IPS-15b (cell line): ENCODE results near the gene CUL4B.

Experiments
- H3K27me3 ChIP-seq: one replicate; pipeline ENCODE4 v1.6.1; 2013; ENCODE audit warnings: low read length; ENCODE audit not compliant: control insufficient read depth, insufficient read depth
- H3K36me3 ChIP-seq: one replicate; pipeline ENCODE4 v1.6.1; 2013; ENCODE audit warnings: low read length; ENCODE audit not compliant: control insufficient read depth, insufficient read depth
- H3K4me1 ChIP-seq: one replicate; pipeline ENCODE4 v1.6.1; 2013; ENCODE audit warnings: mild to moderate bottlenecking, low read length; ENCODE audit not compliant: control insufficient read depth, insufficient read depth
- H3K4me3 ChIP-seq: one replicate; pipeline ENCODE4 v1.5.1; 2013; ENCODE audit warnings: low read depth, low read length
- H3K9ac ChIP-seq: one replicate; pipeline ENCODE4 v1.6.1; 2013; ENCODE audit warnings: low read depth, mild to moderate bottlenecking, low read length
- H3K9me3 ChIP-seq: one replicate; pipeline ENCODE4 v1.6.1; 2013; ENCODE audit warnings: mild to moderate bottlenecking, low read length; ENCODE audit not compliant: control insufficient read depth, insufficient read depth

CUL4B gene

DNA sequence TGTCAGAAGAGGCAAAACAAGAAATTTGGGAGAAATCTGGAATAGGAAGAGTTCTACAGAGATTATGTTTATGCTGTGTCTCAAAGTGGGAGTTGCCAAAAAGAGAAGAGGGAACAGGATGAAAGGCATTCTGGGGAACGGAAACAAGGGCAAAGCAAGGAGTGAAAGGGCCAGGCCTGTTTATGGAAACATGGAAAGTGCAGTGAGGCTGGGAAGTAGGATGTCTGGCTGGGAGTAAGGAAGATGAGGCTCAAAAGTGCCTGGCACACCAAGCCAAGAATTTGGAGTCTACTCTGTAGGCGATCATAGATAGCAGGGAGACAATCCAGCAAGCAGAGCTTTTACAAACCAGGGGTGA, 1.8 kb upstream of the CUL4B start:
- Histone ChIP-seq H3K9me3 (no peaks in the 10 kb centered on the region), H3K4me3 (no peak overlapping the region), H3K9ac (no peak overlapping the region), H3K36me3 (no peaks in the 10 kb centered on the region), H3K27me3 (no peaks in the 10 kb centered on the region), H3K4me1 (no peaks in the 10 kb centered on the region)

DNA sequence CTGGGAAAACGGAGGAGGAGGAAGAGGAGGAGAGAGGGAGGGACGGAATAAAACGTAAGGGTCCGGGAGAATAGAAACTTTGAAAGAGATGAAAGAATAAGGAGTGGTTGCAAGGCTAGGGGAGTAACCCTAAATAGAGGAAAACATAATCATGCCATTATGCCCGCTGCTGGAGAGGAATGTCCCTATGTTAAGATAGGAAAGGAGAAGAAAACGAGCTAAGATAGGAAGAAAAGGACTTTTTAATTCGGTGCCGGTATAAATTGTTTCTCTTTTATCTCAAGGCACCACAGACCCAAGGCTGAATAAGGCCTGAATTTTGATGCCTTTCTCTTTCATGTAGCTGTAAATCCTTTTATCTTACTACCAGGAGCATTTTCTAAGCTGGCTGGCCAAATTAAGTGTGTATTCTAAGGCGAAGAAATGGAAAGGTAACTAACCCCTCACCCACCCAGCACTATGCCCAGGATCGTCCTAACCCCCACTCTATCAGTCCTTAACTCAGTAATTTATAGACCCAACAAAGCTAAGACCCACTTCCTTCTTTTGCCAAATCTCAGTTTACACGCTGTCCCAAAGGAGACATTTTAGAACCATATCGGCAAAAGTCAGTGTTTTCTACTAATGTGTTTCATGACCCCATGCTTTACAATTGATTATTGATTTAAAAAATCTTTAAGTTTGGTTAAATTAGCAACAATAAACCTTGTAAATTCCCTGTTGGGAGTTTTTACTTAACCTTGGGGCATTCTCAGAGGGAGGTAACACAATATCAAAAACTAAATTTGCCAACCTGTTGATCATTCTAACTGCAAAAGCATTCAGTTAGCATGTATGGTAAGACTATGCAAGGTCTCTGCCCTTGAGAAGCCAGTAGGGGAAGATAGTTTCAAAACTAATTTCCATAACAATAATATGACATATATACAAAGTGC, 1.1 kb upstream of the CUL4B start:
- H3K36me3 ChIP-seq, result no peaks in the 10 kb centered on the region
- H3K4me3 ChIP-seq, result peak overlapping the region; percentile 47
- H3K9ac ChIP-seq, result peak overlapping the region; percentile 73
- no peaks in the 10 kb centered on the region for H3K27me3 ChIP-seq
- no peaks in the 10 kb centered on the region for H3K9me3 ChIP-seq
- H3K4me1 ChIP-seq, result no peaks in the 10 kb centered on the region

DNA sequence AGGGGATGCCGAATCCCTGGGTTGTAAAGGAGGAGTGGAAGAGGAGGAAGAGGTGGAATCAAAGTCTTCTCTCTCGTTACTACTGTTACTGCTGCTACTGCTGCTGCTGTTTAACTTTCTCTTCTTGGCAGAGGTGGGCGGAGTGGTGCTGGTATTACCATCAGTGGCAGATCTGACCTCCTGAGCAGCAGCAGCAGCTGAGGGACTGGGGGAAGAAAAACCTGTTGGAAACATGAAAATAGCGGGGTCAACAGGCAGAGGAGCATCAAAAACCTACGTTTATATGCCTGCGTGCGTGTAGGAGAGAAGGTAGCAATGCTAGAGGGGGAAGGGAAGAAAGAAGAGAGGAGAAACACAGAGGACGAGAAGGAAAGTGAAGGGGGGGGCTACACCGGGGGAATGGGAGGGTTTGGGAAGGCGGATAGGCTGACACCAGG, 339 bp downstream of the CUL4B start:
- Histone ChIP-seq H3K27me3 (no peaks in the 10 kb centered on the region), H3K4me3 (peak overlapping the region; percentile 76), H3K9me3 (no peaks in the 10 kb centered on the region), H3K36me3 (no peaks in the 10 kb centered on the region), H3K9ac (peak overlapping the region; percentile 42), H3K4me1 (no peaks in the 10 kb centered on the region)

DNA sequence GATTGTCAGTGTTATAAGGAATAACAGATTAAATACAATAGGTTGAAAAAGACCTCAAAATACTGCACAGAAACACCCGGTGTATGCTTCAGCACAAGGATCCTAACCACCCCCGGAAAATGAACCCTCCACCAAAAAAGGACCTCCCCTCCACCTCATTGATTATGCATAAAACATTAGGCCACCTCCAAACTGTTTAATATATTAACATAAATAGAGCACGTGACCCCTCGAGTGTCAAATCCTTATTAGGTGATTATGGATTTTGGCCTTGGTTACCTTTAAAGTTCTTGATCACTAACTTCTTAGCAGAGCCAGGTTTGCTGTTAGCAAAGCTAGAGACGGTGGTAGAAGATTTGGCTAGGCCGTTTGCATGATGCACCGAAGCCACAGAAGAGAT, 958 bp downstream of the CUL4B start:
- H3K4me1 ChIP-seq, result no peaks in the 10 kb centered on the region
- no peaks in the 10 kb centered on the region for H3K27me3 ChIP-seq
- H3K9me3 ChIP-seq, result no peaks in the 10 kb centered on the region
- no peaks in the 10 kb centered on the region for H3K36me3 ChIP-seq
- peak overlapping the region; percentile 76 for H3K4me3 ChIP-seq
- peak overlapping the region; percentile 73 for H3K9ac ChIP-seq

DNA sequence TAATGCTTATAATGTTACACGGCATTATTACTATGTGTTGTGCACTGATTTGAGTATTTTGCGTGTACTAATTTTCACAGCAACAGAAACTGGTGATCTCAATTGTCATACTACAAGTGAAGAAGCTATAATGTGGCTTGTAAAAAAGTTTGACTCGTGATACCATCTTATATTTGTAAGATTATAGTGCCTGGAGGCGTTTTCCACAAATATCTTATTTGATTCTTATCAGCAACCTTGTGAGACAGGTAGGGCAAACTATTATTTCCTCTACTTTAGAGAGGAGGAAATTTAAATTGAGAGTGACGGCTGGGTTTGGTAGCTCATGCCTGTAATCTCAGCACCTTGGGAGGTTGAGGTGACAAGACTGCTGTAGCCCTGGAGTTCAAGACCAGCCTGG, 4.5 kb downstream of the CUL4B start:
- no peaks in the 10 kb centered on the region for H3K9me3 ChIP-seq
- no peaks in the 10 kb centered on the region for H3K4me1 ChIP-seq
- no peak overlapping the region for H3K4me3 ChIP-seq
- H3K27me3 ChIP-seq, result no peaks in the 10 kb centered on the region
- no peak overlapping the region for H3K9ac ChIP-seq
- no peaks in the 10 kb centered on the region for H3K36me3 ChIP-seq

DNA sequence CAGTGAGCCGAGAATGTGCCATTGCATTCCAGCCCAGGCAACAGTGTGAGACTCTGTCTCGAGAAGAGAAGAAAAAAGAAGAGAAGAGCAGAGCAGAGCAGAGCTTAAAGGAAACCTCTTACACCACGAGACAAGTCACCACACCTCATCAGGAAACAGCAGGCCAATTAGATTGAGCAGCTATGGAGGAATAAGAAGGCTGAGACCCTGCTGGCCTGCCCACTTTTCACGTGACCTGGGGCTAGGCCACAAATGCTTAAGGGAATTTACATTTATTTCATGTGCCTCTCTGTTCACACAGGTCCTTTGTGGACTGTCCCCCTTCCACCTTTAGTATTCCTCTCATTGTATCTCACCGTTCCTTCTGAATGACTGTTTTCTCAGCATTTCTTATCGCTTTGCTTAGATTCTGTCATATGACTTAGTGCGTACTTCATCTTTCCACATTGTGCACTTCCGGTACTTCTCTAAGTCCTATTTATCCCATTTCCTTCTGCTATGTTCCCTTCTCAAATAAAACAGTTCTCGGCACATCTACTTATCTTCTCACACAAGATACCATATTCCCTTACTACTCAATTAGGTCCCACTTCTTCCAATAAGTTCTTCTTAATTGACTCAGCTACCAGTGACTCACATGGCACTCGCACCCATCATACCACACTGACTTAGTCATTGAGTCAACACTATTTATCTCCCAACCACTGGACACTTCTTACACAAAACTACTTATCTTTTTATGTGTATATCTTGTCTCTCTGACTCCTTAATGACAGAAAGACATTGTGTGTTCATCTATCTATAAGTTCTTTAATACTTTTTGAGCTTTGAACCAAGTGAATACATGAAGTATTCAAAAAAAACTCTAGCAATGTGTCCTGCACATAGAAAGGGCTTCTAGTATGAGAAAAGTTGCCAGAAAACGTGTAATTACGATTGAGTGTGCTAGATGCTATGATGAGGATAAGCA, 11.0 kb downstream of the CUL4B start:
- Histone ChIP-seq H3K4me1 (no peaks in the 10 kb centered on the region), H3K36me3 (peaks cover 3% of the 10 kb centered on the region), H3K9ac (no peak overlapping the region), H3K4me3 (no peak overlapping the region), H3K9me3 (no peaks in the 10 kb centered on the region), H3K27me3 (no peaks in the 10 kb centered on the region)

DNA sequence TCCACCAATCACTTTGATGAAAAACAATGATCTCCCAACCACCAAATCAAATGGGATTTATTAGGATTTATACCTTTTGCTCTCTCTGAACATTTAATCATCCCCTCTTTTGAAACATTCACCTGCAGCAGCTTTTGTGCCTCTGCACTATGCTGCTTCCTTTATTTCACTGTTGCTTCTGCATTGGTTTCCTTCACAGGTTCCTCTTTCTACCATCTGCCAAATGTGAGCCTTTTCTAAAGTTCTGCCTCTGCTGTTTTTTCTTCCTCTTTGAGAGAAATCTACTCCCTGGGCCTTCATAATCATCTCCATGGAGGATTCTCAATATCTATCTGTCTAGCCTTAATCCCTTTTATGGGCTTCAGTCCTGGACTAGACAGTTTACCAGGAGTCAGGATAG, 24.7 kb downstream of the CUL4B start:
- Histone ChIP-seq H3K4me3 (no peak overlapping the region), H3K4me1 (no peaks in the 10 kb centered on the region), H3K36me3 (peaks cover 9% of the 10 kb centered on the region), H3K27me3 (no peaks in the 10 kb centered on the region), H3K9me3 (no peaks in the 10 kb centered on the region), H3K9ac (no peak overlapping the region)

DNA sequence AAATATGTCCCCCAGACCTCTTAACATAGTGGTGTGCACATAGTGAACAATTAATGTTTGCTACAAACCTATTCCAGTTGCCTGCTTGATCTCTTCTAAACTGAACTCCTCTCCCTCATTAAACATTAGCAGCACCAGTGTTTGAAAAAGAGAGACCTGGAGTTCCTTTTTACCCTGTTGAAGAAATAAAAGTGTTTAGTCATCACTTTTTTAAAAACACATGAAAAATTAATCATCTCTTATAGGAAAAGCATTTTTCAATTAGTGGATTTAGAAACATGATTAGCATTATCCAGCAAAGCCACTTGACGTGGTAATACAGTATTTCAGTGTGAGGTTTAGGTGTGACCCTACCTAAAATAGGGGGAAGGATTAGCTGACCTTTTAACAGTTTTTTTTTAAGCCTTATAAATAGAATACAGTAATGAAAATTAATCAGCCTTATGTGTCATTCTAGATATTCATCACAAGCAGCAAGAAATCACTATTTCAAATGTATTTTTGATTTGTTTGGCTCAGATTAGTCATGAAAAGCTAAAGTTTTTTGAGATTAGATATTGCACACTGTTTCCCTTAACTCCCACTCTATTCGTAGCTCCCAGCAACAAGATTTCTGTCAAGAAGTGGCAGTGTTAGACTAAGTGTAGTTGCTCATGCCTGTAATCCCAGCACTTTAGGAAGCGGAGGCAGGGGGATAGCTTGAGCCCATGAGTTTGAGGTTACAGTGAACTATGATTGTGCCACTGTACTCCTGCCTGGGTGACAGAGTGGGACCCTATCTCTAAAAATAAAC, 26.2 kb downstream of the CUL4B start:
- Histone ChIP-seq H3K4me3 (no peak overlapping the region), H3K9ac (no peak overlapping the region), H3K27me3 (no peaks in the 10 kb centered on the region), H3K4me1 (no peaks in the 10 kb centered on the region), H3K9me3 (no peaks in the 10 kb centered on the region), H3K36me3 (peaks cover 9% of the 10 kb centered on the region)

DNA sequence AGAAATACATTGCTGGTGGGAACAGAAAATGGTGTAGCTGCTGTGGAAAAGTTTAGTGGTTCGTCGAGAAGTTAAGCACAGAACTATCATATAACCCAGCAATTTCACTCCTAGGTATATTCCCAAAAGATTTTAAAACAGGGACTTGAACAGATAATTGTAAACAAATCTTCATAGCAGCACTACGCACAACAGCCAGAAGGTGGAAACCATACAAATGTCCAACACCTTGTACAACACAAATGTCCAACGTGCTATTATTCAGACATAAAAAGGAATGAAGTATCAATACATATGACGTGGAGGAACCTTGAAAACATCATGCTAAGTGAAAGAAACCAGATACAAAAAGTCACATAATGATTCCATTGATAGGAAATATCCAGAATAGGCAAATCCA, 37.9 kb downstream of the CUL4B start:
- no peak overlapping the region for H3K9ac ChIP-seq
- no peak overlapping the region for H3K4me3 ChIP-seq
- H3K4me1 ChIP-seq, result no peaks in the 10 kb centered on the region
- H3K9me3 ChIP-seq, result no peaks in the 10 kb centered on the region
- H3K36me3 ChIP-seq, result no peaks in the 10 kb centered on the region
- H3K27me3 ChIP-seq, result no peaks in the 10 kb centered on the region

DNA sequence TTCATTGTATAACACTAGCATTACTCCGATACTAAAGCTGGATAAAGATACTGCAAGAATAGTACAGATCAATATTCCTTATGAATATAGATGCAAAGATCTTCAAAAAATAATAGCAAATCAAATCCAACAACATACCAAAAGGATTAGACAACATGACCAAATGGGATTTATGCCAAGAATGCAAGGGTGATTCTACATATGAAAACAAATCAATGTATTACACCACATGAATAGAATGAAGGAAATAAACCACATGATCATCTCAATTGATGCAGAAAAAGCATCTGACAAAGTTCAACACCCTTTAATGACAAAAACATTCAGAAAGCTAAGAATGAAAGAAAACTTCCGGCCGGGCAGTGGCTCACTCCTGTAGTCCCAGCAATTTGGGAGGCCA, 42.8 kb downstream of the CUL4B start:
- no peaks in the 10 kb centered on the region for H3K27me3 ChIP-seq
- no peak overlapping the region for H3K4me3 ChIP-seq
- no peaks in the 10 kb centered on the region for H3K9me3 ChIP-seq
- no peaks in the 10 kb centered on the region for H3K36me3 ChIP-seq
- H3K9ac ChIP-seq, result no peak overlapping the region
- H3K4me1 ChIP-seq, result no peaks in the 10 kb centered on the region

DNA sequence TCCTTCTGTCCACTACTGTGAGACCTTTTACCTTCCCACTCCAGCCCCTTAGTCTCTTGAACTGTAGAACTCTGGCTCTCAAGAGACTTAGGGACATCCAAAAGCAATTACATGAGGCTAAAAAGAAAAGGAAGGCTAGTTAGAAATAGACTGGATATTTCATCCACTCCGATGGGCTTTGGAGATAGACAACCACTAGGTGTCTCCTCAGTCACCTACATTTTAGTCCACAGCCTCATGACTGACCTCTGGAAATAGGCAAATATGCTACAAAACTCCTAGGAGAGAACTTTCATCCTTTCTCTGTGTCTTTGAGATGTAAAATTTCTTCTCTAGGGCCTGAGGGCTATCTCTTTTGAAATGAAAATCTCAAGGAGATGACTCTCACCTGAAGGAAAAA, 46.5 kb downstream of the CUL4B start:
- Histone ChIP-seq H3K36me3 (no peaks in the 10 kb centered on the region), H3K4me3 (no peak overlapping the region), H3K9me3 (no peaks in the 10 kb centered on the region), H3K27me3 (no peaks in the 10 kb centered on the region), H3K4me1 (no peaks in the 10 kb centered on the region), H3K9ac (no peak overlapping the region)
